ENCODE results near the gene SCNN1A.

Gene SCNN1A

DNA sequence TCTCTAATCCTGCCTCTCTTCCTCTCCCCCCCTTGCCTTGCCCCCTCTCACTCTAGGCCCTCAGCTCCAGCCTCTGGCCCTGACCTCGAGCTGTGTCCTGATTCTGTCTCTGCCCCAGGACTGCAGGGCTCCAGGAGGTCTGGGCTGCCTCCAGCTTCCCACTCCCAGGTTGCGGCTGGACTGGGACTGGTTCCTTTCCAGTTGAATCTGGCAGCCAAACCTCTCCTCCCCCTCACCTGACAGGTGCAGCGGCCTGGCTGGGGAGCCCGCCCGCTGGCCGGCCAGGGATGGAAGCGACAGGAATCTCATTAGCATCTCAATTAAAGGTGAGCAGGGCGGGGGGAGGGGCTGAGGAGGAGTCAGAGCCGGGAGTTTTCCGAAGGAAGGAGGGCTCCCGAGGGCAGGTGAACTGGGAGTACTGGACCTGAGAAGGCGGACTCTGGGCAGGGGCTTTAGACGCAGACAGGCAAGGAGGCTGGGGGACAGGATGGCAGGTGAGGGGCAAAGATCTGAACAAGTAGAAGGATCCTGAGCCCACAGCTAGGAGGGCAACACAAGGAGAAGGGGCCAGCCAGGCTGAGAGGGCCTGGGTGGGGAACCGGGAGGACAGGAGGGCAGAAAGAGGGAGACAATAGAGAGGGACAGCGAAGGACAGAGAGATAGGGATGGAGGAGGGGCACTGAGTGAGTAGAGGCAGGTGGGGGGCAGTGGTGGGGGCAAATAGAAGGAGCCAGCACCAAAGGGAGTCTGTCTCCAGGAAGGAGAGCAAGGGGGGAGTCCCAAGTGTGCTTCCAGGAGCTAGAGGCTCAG lies at the start of gene SCNN1A:
Gene SCNN1A, minus strand, starts transcription at position 295 of the 810 bp plus-strand sequence. CDS start 780 bp downstream, outside the sequence.
- peak; percentile 84 to 96 for DNase-seq

DNA sequence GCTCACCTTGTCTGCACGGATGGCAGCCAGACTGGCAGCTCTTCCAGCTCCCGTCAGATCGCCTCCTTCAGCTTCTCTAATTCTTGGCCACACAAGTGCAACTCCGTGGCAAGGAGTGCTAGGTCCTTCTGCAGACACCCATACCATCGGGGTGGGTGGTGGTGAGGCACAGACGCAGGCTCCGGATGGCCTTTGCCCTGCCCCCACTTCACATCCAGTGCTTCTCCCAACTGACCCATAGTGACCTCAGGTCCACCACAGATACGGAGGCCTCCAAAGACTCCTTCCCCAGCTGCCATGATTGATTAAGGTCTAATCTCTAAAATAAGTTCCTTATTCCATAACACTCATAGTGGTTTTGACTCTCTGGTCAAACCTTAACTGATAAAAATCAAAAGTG lies 49.5 kb upstream of the SCNN1A start:
- no peak for DNase-seq

DNA sequence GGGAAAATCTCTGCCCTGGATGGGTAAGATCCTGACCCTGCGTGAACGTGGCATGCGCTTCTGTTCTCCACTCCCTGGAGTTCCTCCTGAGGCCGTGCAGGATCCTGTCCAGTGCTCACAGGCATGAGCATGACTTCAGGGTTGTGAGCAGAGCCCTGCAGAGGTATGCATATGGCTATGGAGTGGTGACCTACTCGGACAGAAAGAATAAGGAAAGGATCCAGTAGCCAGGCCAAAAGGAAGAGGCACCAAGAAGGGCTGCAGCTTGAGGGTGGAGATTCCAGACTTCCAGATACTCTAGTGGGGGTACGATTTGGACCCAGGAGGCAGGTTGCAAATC lies 48.6 kb upstream of the SCNN1A start:
- no peak for DNase-seq

DNA sequence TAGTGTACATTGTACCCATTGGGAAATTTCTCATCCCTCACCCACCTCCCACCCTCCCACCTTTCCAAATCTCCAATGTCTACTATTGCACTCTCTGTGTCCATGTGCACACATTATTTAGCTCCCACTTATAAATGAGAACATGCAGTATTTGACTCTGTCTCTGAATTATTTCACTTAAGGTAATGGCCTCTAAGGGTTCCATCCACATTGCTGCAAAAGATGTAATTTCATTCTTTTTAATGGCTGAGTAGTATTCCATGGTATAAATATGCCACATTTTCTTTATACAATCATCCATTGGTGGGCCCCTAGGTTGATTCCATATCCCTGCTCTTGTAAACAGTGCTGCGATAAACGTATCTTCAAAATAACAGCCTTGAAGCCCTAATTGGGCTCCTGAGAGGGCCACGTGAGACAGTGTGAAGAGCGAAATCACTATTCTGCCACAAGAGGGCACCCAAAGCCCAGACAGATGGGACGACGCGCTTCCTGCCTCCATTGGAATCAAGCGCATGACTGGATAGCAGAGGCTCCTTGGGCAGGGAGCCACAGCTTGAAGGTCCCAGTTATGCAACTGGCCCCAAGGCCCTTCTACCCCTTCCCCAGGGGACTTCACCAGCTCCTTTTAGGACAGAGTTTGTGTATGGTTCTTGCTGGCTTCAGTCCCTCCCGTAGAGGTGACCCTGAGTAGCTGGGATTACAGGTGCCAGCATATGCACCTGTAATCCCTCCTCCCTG lies 48.1 kb upstream of the SCNN1A start:
- DNase-seq: peak; percentile 80 to 91

DNA sequence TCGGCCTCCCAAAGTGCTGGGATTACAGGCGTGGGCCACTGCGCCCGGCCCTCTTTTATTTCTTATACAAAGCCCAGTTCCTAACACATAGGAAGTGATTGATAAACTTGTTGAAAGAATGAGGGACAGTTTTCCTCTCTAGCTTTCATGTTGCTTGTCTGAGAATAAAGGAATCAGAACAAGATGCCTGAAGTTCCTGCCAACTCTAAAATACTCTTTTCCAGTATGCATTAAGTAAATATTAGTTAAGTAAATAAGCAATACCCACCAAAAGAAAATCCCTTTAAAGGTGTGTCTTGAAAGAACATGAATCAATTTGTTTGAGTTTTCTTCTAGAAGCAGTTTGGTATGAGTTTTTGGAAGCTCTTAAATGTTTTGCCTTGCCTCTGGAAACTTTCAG lies 45.0 kb upstream of the SCNN1A start:
- DNase-seq: no peak

DNA sequence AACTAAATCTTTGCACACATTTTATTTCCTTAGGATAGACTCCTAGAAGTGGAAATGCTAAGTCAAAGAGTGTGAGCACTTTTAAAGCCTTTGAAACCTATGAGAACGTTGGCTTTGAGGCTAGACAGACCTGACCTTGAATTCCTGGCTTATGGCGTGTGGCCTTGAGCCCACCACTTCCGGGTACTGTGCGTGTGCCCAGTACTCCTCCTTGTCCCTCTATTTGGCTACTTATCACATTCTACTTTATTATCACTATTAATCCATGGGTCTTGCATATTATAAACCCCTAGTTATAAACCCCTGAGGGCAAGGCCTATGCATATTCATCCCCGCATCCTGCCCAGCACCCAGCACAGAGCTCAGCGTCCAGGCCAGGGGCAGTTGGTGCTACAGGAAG lies 43.4 kb upstream of the SCNN1A start:
- DNase-seq: no peak

DNA sequence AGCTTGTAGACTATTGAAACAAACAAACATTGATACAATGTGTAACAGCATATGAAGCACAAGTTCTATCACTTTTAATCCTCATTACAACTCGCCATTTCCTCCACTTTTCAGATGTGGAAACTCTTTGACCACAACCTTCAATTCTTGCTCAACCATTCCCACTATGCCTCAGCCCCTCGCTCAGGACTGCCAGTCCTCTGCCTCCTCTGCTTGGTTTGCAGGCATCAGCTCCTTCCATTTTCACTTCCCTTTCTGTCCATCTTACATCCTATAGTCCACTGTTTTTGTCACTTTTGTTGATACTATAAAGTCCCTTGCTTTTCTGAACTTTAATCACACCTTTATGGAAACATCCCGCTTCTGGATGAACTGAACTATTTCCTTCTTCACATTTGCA lies 41.2 kb upstream of the SCNN1A start:
- no peak for DNase-seq

DNA sequence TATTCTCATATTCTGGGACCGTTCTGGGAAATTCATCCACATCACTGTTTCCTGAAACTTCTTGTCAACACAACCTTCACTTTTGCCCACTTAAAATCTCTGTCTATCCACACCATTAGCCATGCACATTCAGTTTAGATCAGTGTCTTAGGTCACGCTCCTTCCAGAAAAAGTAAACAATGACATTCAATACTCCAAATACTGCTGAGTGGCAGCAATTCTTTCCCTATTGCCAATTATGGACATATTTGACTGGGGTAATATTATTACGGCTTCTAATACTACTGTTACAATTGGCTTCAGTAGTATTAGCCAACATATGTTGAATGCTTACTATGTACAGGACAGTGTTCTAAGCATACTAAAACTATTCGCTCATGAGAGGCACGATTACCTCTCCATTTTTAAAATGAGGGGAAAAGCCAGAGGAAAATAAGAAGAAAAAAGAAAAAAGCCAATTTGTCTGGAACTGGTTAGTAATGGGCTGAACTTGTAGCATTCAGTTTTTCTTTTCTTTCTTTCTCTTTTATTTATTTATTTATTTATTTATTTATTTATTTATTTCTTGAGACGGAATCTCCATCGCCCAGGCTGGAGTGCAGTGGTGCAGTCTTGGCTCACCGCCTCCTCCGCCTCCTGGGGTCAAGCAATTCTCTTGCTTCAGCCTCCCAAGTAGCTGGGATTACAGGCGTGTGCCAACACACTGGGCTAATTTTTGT lies 32.0 kb upstream of the SCNN1A start:
- no peak for DNase-seq

DNA sequence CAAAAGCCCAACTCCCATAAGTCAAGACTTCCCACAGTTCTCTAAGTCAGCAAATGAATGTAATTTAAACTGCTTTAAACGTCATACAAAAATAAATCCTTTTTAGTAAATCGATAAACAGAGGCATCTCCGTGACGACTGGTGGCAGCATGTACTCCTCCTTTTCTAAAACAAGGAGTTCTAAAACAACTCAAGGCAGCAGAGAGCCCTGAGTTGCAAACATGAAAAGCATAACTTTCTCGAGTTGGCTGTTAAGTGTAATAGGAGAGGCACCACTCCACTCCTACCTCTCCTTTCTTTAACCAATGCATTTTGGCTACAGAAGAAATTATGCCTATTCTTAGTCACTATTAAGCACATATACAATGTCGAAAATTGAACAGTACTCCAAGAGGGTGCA lies 30.6 kb upstream of the SCNN1A start:
- DNase-seq: no peak

DNA sequence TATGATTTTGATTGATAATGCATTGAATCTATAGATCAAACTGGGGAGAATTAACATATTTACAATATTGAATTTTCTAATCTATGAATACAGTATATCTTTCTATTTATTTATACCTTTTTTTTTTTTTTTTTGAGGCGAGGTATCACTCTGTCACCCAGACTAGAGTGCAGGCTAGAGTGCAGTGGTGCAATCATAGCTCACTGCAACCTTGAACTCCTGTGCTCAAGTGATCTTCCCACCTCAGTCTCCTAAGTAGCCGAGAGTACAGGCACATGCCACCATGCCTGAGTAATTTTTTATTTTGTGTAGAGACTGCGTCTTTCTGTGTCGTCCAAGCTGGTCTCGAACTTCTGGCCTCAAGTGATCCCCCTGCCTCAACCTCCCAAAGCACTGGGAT lies 29.0 kb upstream of the SCNN1A start:
- DNase-seq: no peak

DNA sequence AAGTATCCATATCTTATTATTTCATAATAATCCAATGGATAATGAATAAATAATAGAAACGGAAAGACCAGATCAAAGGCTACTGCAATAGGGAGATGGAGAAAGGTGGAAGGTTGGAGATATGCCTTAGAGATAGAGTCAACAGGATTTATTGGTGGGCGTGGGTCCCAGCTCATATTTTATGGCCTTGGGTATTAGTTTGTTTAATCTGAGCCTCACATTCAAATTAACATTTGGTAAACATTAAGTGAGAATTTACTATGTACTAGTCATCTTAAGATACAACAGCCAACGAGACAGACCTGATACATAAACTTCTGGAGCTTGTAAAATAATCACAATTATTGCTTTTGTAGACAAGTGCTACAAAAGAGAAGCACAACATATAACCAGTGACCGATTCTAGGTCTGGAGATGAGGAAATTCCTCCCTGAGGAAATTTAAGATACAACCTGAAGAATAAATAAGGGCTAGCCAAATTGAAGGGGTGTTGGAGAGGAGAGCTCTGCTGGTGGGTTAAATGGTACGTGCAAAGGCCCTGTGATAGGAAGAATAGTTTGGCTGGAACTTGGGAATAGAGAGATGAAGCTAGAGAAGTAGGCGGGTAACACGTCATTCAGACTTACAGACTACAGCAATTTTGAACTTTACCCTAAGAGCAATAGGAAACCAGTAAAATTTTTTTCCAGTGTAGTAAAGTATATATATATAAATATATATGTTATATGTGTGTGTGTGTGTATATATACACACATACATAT lies 24.7 kb upstream of the SCNN1A start:
- no peak for DNase-seq

DNA sequence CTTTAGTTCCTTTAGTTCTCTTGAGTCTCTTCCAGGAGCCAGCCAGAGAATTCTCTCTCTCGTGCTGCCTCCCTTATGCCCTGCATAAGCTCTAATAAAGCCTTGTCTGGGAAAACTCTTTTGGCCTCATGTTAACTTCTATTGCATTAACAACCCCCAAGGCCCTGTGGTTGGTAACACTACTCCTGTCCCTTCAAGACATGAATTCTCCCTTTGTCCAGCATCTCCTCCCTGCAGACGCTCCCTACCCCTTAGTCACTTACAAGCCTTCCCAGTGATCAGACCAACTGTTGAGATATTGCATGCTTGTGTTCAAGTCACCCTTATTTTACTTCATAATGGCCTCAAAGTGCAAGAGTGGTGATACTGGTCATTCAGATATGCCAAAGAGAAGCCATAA lies 20.7 kb upstream of the SCNN1A start:
- DNase-seq: no peak

DNA sequence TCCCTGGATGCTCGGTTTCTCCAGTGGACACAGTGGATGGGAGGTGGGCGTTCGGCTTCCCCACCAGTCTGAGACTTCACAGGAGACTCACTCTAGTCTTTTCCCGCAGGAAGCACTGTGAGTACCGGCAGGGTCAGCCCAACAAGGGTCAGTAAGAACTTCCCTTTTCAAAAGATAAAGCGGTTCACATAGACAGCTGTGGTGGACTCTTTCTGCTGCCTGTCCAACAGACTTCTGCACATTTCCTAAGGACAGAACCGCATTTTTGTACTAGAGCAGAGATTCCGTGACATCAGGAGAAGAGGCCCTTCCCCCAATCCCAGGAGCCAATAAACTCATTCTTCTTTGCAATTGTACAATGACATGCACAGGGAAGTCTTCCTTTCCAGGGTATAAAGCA lies 19.0 kb upstream of the SCNN1A start:
- no peak for DNase-seq

DNA sequence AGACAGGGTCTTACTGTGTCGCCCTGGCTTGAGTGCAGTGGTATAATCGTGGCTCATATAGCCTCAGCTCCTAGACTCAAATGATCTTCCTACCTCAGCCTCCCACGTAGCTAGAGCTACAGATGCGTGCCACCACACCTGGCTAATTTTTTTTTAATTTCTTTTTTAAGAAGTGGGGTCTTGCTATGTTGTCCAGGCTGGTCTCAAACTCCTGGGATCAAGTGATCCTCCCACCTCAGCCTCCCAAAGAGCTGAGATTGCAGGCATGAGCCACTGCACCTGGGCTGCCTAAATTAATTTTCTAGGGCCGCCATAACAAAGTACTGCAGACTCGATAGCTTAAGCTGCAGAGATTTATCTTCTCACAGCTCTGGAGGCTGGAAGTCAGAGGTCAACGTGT lies 17.7 kb upstream of the SCNN1A start:
- DNase-seq: no peak

DNA sequence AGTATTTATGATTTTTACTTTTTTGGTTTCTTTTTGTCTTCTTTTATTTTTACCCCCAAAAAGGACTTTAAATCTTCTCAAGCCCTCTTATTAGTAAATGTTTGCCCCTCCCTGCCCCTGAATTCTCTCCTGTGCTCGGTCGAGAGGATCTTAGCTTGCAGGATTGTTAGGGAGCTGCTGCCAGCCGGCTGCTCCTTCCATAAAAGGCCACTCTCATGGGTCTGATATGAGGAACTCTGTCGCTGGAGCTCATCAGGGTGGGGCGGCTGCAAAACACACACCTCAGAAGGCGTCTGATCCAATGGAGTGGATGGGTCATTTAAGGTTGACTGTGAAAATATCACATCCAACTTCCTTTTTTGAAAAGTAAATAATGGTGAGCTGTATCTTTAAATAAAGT lies 17.1 kb upstream of the SCNN1A start:
- DNase-seq: no peak

DNA sequence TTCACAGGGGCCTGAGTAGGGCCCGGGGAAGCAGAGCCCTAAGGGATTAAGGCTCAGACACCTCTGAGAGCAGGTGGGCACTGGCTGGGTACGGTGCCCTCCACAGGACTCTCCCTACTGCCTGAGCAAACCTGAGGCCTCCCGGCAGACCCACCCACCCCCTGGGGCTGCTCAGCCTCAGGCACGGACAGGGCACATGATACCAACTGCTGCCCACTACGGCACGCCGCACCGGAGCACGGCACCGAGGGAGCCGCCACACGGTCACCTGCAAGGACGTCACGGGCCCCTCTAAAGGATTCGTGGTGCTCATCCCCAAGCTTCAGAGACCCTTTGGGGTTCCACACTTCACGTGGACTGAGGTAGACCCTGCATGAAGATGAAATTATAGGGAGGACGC lies 15.7 kb upstream of the SCNN1A start:
- DNase-seq: no peak

DNA sequence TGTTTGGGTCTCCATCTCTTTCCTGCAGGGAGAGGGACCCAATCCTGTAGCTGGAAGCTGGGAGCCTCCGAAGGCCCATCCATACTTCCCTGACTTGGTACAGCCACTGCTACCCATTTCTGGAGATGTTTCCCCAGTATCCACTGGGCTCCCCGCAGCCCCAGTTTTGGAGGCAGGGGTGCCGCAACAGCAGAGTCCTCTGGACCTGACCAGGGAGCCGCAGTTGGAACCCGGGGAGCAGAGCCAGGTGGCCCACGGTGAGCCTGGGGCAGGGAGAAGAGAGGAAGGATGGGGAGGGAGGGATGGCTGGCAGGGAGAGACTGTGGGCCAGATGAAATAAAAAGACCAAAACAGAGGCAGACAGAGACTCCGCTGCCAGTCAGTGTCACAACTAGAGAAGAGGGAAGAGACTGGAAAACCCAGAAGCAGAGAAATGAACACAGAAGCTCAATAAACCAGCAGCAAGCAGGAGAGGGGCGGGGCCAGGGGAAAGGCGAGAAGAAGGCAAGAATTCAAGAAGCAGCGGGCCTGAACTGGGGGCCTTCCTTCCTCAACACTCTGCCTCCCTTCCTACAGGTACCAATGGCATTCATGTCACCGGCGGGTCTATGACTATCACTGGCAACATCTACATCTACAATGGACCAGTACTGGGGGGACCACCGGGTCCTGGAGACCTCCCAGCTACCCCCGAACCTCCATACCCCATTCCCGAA lies 14.9 kb upstream of the SCNN1A start:
- DNase-seq: no peak

DNA sequence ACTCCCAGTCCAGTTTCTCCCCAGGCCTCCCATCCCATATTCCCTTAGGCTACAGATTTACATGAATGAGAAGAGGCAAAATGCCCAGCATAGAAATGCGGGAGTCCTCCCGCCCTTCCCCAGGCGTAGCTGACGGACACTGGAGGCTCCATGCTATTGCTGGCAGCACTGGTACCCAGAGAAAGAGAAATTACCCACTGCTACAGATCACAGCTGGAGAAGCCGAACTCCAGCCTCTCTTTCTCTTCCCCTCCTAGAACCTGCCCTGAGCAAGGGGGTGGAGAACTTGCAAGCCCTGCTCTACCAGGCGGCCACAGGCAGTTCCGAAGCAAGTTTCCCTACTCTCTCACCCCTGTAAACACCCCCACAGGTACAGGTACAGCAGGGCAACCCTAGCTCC lies 12.2 kb upstream of the SCNN1A start:
- no peak for DNase-seq

DNA sequence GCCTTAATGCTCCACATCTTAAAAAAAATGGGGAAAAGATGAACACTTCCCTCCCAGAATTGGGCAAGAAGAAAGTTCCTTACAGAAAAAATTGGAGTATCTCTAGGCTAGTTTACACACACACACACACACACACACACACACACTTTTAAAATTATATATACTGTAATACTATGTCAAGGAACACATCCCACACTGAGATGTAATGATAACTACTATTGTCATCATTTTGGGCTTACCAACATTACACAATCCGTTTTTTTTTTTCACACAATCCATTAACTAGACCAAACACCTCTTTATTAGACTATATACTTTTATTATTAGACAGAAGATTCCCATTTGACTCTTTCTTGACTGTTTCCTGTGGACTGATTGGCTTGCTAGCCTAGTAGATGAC lies 11.1 kb upstream of the SCNN1A start:
- DNase-seq: no peak

DNA sequence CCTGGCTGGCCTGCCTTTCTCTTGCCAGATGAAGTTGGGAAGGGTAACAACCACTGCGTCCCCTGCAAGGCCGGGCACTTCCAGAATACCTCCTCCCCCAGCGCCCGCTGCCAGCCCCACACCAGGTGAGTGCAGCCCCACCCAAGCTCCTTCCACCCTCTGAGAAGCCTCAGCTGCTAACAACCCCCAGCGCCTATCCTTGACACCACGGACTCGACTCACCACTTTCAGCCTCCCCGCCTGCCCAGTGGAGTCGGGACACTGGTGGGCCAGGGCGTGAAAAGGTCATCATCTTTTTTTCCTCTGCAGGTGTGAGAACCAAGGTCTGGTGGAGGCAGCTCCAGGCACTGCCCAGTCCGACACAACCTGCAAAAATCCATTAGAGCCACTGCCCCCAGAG lies 10.7 kb upstream of the SCNN1A start:
- DNase-seq: no peak

DNA sequence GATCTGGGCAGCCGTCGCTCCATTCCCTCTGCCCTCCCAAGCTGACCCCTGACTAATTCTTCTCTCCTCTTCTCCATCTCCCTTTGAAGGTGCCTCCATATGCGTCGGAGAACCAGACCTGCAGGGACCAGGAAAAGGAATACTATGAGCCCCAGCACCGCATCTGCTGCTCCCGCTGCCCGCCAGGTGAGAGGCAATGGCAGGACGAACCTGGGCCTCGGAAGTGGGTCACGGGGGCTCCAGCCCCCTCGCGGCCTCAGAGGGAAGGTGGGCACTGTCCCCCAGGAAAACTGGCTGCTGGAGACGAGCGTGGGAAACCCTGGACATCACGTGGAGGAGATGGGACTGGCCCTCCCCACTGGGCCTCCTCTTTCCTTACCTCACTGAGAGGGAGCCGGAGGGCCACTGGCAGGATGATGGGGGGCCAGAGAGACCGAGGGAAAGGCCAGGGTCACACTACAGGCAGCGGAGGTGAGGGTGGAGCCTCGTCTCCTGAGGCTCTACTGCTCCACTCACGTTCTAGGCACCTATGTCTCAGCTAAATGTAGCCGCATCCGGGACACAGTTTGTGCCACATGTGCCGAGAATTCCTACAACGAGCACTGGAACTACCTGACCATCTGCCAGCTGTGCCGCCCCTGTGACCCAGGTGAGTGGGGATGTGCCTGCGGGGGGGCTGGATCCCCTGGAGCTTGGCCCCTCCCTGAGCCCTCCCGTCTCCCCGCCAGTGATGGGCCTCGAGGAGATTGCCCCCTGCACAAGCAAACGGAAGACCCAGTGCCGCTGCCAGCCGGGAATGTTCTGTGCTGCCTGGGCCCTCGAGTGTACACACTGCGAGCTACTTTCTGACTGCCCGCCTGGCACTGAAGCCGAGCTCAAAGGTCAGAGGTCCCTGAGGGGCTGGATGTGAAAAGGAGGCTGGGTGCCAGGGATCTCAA lies 9.4 kb upstream of the SCNN1A start:
- no peak for DNase-seq
